Fibroblast of villous mesenchyme (primary cell): ENCODE results near the gene HIBCH. TPM values are rescaled to one million over a fixed set of nuclear protein-coding genes. Genes with fewer than 3 reads are reported as not detected.
A peak's percentile ranks its signal among the peaks of the same experiment; 100 is the strongest.

Experiments
- DNase-seq: peaks from one replicate; pipeline ENCODE4 v3.0.0-alpha.2; 2010; ENCODE audit warnings: low read depth
- H3K4me3 ChIP-seq: 2 replicates; pipeline ENCODE4 v1.5.1; 2011; ENCODE audit warnings: low read depth, mild to moderate bottlenecking, low read length
- total RNA-seq: library from RNA; depleted of rRNA; stranded (reverse); fragments of >200 nt; gene quantifications from 2 replicates; pipeline ENCODE4 v1.2.3, GENCODE V29; 2012
- TF ChIP-seq, protein P1 (sequence below): IDR thresholded peaks from 2 replicates; pipeline ENCODE4 v1.5.1; 2012; ENCODE audit warnings: low read depth, mild to moderate bottlenecking, low read length; ENCODE audit not compliant: insufficient read depth

The HIBCH gene
- total RNA-seq, 1 donor = 18.6 TPM

GRCh38 chr2:190352668-190353536, 33.3 kb upstream of the HIBCH start:
- TF ChIP-seq, protein P1, sequence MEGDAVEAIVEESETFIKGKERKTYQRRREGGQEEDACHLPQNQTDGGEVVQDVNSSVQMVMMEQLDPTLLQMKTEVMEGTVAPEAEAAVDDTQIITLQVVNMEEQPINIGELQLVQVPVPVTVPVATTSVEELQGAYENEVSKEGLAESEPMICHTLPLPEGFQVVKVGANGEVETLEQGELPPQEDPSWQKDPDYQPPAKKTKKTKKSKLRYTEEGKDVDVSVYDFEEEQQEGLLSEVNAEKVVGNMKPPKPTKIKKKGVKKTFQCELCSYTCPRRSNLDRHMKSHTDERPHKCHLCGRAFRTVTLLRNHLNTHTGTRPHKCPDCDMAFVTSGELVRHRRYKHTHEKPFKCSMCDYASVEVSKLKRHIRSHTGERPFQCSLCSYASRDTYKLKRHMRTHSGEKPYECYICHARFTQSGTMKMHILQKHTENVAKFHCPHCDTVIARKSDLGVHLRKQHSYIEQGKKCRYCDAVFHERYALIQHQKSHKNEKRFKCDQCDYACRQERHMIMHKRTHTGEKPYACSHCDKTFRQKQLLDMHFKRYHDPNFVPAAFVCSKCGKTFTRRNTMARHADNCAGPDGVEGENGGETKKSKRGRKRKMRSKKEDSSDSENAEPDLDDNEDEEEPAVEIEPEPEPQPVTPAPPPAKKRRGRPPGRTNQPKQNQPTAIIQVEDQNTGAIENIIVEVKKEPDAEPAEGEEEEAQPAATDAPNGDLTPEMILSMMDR = no peak
- H3K4me3 ChIP-seq = no peak overlapping the region
- peak; percentile 59 for DNase-seq

GRCh38 chr2:190351955-190352354, 32.3 kb upstream of the HIBCH start:
- H3K4me3 ChIP-seq = no peak overlapping the region
- TF ChIP-seq, protein P1 = no peak
- DNase-seq = no peak

GRCh38 chr2:190350371-190350770, 30.7 kb upstream of the HIBCH start:
- TF ChIP-seq, protein P1 = no peak
- DNase-seq = no peak
- H3K4me3 ChIP-seq = no peak overlapping the region

DNA sequence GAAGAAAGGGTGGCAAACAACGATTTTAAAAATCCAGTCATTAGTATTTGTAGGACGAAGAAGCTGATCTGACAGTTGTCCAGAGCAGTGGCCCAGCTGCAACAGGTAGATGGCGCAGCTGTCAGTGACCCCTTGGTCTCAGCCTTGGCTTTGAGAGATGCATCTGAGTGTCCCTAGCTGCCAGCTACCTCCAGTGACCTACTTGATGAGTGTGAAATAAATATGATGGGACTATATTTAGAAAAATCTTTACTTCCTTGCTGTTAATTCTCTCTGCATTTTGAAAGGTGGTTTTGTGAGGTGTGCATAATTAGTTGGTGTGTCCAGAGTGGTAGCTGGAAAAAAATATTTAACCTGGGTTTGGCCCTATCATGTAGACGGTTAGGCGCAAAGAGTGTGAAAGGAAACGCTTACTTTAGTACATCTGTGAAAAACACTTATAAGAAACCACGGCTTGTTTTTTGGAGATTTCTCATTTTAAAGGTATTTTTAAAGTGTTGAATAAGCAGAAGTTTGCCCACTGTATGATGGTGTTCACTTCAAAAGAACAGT, 24.7 kb upstream of the HIBCH start:
- TF ChIP-seq, protein P1 = peak; percentile 29
- no peak for DNase-seq
- H3K4me3 ChIP-seq = peak overlapping the region; percentile 60

GRCh38 chr2:190343536-190344275, 24.1 kb upstream of the HIBCH start, which contains the start of gene INPP1:
Gene INPP1, plus strand, starts transcription at chr2:190343589. Its CDS starts 16,514 bp downstream, at chr2:190360103.
- TF ChIP-seq, protein P1 = no peak
- H3K4me3 ChIP-seq = peak within 1 kb of the TSS; percentile 60
- DNase-seq = peak; percentile 72

DNA sequence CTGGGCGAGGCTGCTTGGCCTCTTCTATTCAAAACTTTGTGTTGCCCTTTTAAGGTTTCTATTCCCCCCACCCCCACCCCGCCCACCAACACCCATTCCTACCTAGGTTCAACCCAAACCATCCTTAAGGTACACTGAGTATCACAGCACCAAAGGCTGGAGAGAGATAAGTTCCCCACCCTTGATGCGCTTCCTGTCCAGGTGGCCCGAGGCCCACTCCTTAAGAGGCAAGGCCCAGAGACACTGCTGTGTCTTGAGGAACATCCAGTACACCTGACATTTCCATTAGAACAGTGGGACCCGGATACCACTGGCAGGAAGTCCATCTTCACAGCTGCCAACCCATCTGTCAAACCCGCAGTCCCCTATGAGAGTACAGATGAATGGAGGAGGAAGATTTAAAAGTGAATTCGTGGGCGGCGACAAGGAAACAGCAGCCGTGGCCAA, 23.5 kb upstream of the HIBCH start:
- TF ChIP-seq, protein P1 = no peak
- peak overlapping the region; percentile 60 for H3K4me3 ChIP-seq
- DNase-seq = no peak
